ENCODE results near the gene NPHP1. TPM values are rescaled to one million over a fixed set of nuclear protein-coding genes. Genes with fewer than 3 reads are reported as not detected.

NPHP1 gene
- total and polyA plus RNA-seq, 2 of the 8 experiments (the other 6 are each of a cell fraction or from before 2014, with no cell fraction given): 1.4 to 2.8 TPM

- TF ChIP-seq CHD7 (IDR thresholded peaks at IDR 0.05; ENCODE audit: insufficient replicate concordance, low read length) (no peak), CREB1 (IDR thresholded peaks at IDR 0.05) (no peak), NRF1 (IDR thresholded peaks at IDR 0.05; ENCODE audit: low read depth, low read length) (no peak), TBP (IDR thresholded peaks at IDR 0.05; ENCODE audit: low read depth, low read length) (no peak), CEBPB (IDR thresholded peaks at IDR 0.05; ENCODE audit: low read depth, low read length) (no peak), KDM1A (IDR thresholded peaks at IDR 0.05; ENCODE audit: borderline replicate concordance, low read length) (no peak), SIN3A (conservative IDR thresholded peaks at IDR 0.05 in 1 of 2, IDR thresholded peaks at IDR 0.05 in 1 of 2; ENCODE audit: low read depth in 1 of 2, low read length in 2 of 2) (no peak), CTBP2 (IDR thresholded peaks at IDR 0.05; ENCODE audit: borderline replicate concordance, insufficient read depth, insufficient read length, low read length) (no peak), SUZ12 (IDR thresholded peaks at IDR 0.05; ENCODE audit: low read length) (no peak), RBBP5 (IDR thresholded peaks at IDR 0.05; ENCODE audit: borderline replicate concordance, low read depth, low read length) (no peak)
Measured at GRCh38 chr2:110126086-110126773, 78.6 kb downstream of the NPHP1 start (continued).
